Tibial artery (tissue), 4 donors: ENCODE data around the gene DTNA.
"Not testable (repeated sequence)": the region's sequence is repeated elsewhere in the genome, so short reads cannot be mapped to it uniquely, and the experiment has no call there.

Source experiments
- DNase-seq, 2 donors: peaks; one replicate each; pipeline ENCODE4 v3.0.0-alpha.2; 2019
- H3K27ac ChIP-seq, 2 donors: fragments of 200-600 bp; sonication (generic) in 1 of 2; 1 replicate in 1 of 2; 2 replicates in 1 of 2; pipeline ENCODE4 v1.5.1; 2018 to 2019; ENCODE audit warnings: mild to moderate bottlenecking in 1 of 2
- H3K27me3 ChIP-seq, 2 donors: fragments of 200-600 bp; sonication (generic) in 1 of 2; one replicate each; pipeline versions ENCODE4 v1.5.1 to v1.6.0; 2016 to 2019
- H3K36me3 ChIP-seq, 3 donors: fragments of 200-600 bp; sonication (generic) in 2 of 3; one replicate each; pipeline ENCODE4 v1.5.1; 2016 to 2019; ENCODE audit warnings: mild to moderate bottlenecking in 2 of 3
- H3K4me1 ChIP-seq, 4 donors: fragments of 200-600 bp; sonication (generic) in 2 of 4; 1 replicate in 3 of 4; 2 replicates in 1 of 4; pipeline ENCODE4 v1.5.1; 2016 to 2019
- H3K4me3 ChIP-seq, 2 donors: fragments of 200-600 bp; sonication (generic) in 1 of 2; 1 replicate in 1 of 2; 2 replicates in 1 of 2; pipeline ENCODE4 v1.5.1; 2018 to 2019; ENCODE audit warnings: mild to moderate bottlenecking in 2 of 2
- H3K9me3 ChIP-seq, 3 donors: fragments of 200-600 bp; sonication (generic) in 1 of 3; one replicate each; pipeline ENCODE4 v1.5.1; 2016 to 2019
- intact Hi-C: fragments of 100-400 bp; cut with DNase I; formaldehyde crosslinking; loops from one replicate; pipeline ENCODE4 v1.15.0; 2023; ENCODE audit warnings: low total_unique reads
- TF ChIP-seq, protein P1 (sequence below), 2 experiments: fragments of 200-600 bp in 1 of 2; fragments of 450-650 bp in 1 of 2; IDR thresholded peaks; one replicate each; pipeline ENCODE4 v1.5.1; 2017 to 2019; ENCODE audit warnings: antibody characterized with exemption in 2 of 2, mild to moderate bottlenecking in 1 of 2, moderate library complexity in 1 of 2

DTNA gene

DNA sequence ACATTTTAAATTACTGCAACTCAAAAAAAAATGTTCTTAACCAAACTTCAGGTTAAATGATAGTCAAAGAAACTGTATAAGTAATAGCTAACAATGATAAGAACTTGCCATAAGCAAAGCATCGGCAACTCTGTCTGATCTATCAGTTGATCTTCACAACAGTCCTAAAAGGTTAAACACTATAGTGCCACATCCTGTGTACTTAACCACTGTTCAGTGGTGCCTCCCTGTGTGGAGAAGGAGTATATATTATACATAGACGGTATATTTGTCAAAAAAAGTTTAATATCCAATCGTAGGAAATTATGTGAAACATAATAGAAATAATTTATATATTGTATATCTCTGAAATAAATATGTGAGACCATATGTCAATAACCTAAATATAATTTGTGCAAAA is 13.0 kb downstream of the DTNA start:
- Histone ChIP-seq H3K4me1 (peaks cover 0 to 21% (median 7%) of the 10 kb centered on the region in 4 donors), H3K27ac (no peak overlapping the region), H3K36me3 (no peaks in the 10 kb centered on the region), H3K9me3 (peaks cover 0 to 4% (median 0%) of the 10 kb centered on the region in 3 donors), H3K4me3 (no peak overlapping the region), H3K27me3 (no peaks in the 10 kb centered on the region)
- no peak for DNase-seq
- TF ChIP-seq, protein P1, sequence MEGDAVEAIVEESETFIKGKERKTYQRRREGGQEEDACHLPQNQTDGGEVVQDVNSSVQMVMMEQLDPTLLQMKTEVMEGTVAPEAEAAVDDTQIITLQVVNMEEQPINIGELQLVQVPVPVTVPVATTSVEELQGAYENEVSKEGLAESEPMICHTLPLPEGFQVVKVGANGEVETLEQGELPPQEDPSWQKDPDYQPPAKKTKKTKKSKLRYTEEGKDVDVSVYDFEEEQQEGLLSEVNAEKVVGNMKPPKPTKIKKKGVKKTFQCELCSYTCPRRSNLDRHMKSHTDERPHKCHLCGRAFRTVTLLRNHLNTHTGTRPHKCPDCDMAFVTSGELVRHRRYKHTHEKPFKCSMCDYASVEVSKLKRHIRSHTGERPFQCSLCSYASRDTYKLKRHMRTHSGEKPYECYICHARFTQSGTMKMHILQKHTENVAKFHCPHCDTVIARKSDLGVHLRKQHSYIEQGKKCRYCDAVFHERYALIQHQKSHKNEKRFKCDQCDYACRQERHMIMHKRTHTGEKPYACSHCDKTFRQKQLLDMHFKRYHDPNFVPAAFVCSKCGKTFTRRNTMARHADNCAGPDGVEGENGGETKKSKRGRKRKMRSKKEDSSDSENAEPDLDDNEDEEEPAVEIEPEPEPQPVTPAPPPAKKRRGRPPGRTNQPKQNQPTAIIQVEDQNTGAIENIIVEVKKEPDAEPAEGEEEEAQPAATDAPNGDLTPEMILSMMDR (IDR thresholded peaks at IDR 0.05): no peak
- intact Hi-C loops: no loop called here

DNA sequence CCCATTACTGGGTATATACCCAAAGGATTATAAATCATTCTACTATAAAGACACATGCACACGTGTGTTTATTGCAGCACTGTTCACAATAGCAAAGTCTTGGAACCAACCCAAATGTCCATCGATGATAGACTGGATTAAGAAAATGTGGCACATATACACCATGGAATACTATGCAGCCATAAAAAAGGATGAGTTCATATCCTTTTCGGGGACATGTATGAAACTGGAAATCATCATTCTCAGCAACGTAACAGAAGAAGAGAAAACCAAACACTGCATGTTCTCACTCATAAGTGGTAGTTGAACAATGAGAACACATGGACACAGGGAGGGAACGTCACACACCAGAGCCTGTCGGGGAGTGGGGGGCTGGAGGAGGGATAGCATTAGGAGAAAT is 15.6 kb downstream of the DTNA start:
- H3K27me3 ChIP-seq, H3K27ac ChIP-seq, DNase-seq, H3K36me3 ChIP-seq, H3K9me3 ChIP-seq, intact Hi-C loops, H3K4me3 ChIP-seq: not testable (repeated sequence)
- peaks cover 0 to 47% (median 26%) of the 10 kb centered on the region in 4 donors for H3K4me1 ChIP-seq

GRCh38 chr18:34726286-34727004 is 16.3 kb downstream of the DTNA start:
- H3K9me3 ChIP-seq: peaks cover 0 to 4% (median 0%) of the 10 kb centered on the region in 3 donors

DNA sequence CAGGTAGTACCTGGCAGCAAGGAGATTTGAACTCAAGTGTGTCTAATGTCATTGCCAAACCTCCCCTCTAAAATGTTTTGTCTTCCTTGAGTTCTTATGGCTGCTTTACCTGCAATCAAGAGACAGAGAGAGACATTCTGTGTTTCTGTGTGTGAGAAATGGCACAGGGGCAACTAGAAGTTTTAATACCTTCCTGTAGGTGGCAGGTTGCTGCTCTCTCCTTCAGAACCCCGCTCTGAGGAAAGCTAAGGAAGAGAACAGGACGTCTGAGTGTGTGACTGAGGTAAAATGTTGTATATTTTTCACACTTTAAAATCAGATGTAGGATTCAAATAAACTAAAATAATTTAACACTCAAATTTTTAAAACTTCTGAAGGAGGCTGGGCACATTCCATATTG is 19.2 kb downstream of the DTNA start:
- intact Hi-C loops: no loop called here
- Histone ChIP-seq H3K4me1 (peaks cover 0 to 56% (median 28%) of the 10 kb centered on the region in 4 donors), H3K27ac (peak overlapping the region; percentile 70 to 73), H3K4me3 (peak overlapping the region in 1 of 2 donors; percentile 9), H3K27me3 (no peaks in the 10 kb centered on the region), H3K36me3 (peaks cover 0 to 6% (median 0%) of the 10 kb centered on the region in 3 donors), H3K9me3 (peaks cover 0 to 4% (median 0%) of the 10 kb centered on the region in 3 donors)
- DNase-seq: no peak
- TF ChIP-seq, protein P1 (IDR thresholded peaks at IDR 0.05): peak; percentile 46 to 54

More at GRCh38 chr18:34726286-34727004, 16.3 kb downstream of the DTNA start:
- H3K36me3 ChIP-seq: no peaks in the 10 kb centered on the region
- H3K4me3 ChIP-seq: no peak overlapping the region
- peaks cover 0 to 50% (median 28%) of the 10 kb centered on the region in 4 donors for H3K4me1 ChIP-seq
- no peaks in the 10 kb centered on the region for H3K27me3 ChIP-seq
- peak overlapping the region; percentile 16 to 45 for H3K27ac ChIP-seq
- TF ChIP-seq, protein P1 (IDR thresholded peaks at IDR 0.05): no peak
- intact Hi-C loops: no loop called here
- no peak for DNase-seq

- intact Hi-C loops: no loop called here
- Histone ChIP-seq H3K4me1 (peaks cover 0 to 56% (median 28%) of the 10 kb centered on the region in 4 donors), H3K27me3 (no peaks in the 10 kb centered on the region), H3K27ac (peak overlapping the region; percentile 70 to 73), H3K36me3 (peaks cover 0 to 6% (median 0%) of the 10 kb centered on the region in 3 donors), H3K9me3 (peaks cover 0 to under 1% (median 0%) of the 10 kb centered on the region in 3 donors), H3K4me3 (peak overlapping the region; percentile 7 to 9)
- DNase-seq: peak; percentile 51 to 70
- TF ChIP-seq, protein P1 (IDR thresholded peaks at IDR 0.05): no peak
Measured at GRCh38 chr18:34729740-34730355, 19.8 kb downstream of the DTNA start.

DNA sequence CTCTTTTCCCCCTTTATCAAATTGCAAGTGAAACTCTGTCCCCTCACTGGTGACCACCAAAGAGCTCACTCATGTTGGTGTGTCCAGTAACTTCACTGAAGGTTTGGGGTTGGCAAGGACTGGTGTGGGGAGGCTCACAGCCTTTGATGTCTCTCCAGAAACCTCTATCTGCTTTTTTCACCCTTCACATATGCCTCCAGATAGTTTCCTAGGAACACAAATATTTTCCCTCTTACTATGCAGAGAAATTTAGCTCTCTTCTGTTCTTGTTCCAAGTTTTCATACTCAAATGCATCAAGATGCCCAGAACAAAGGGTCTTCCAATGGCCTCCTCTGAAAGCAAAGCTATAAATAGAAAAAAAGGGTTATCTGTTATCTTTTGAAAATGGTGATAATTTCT is 20.7 kb downstream of the DTNA start:
- Histone ChIP-seq H3K36me3 (peaks cover 0 to 6% (median 0%) of the 10 kb centered on the region in 3 donors), H3K9me3 (no peaks in the 10 kb centered on the region), H3K4me3 (no peak overlapping the region), H3K27ac (peak overlapping the region; percentile 70 to 73), H3K4me1 (peaks cover 0 to 56% (median 28%) of the 10 kb centered on the region in 4 donors), H3K27me3 (no peaks in the 10 kb centered on the region)
- intact Hi-C loops: no loop called here
- TF ChIP-seq, protein P1 (IDR thresholded peaks at IDR 0.05): no peak
- DNase-seq: no peak
